ENCODE results near the gene ARHGAP42. TPM values are rescaled to one million over a fixed set of nuclear protein-coding genes. Genes with fewer than 3 reads are reported as not detected.

Gene ARHGAP42
- total RNA-seq, 4 donors from 2014 or later, result 24.5 to 49.5 (median 26.7) TPM

GRCh38 chr11:100841711-100842407 lies 154.8 kb downstream of the ARHGAP42 start:
- Histone ChIP-seq H3K4me3 (no peak overlapping the region), H3K27ac (no peak overlapping the region), H3K36me3 (no peaks in the 10 kb centered on the region), H3K4me1 (no peaks in the 10 kb centered on the region), H3K27me3 (no peaks in the 10 kb centered on the region), H3K9me3 (no peaks in the 10 kb centered on the region)
- no peak for DNase-seq
- no peak for TF ChIP-seq CTCF (IDR thresholded peaks at IDR 0.05)
- no peak for TF ChIP-seq POLR2A (IDR thresholded peaks at IDR 0.05)

DNA sequence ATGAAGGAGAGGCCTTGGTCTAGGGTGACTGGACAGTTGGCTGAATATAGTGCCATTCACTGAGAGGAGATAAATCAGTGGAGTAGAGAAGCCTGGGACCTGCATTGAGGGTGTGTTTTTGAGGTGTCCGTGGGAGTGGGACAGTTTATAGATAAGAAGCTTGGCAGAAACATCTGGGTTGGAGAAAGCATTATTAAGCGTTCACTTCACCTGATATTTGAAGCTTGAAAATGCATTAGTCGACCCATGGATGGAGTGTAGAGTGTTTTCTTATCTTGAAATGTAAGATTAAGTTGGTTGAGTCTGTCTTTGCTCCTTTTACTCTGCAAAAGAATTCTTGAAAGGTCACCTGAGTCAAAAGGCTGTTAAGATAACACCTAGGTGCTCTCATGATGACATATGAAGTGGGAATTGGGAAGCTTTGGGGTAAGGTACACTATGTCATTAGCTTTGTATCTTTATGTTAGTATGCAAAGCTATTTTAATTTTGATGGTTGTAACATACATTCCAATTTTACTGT lies 160.7 kb downstream of the ARHGAP42 start:
- DNase-seq, result no peak
- Histone ChIP-seq H3K4me1 (no peaks in the 10 kb centered on the region), H3K27me3 (no peaks in the 10 kb centered on the region), H3K4me3 (no peak overlapping the region), H3K9me3 (no peaks in the 10 kb centered on the region), H3K27ac (no peak overlapping the region), H3K36me3 (no peaks in the 10 kb centered on the region)
- TF ChIP-seq POLR2A (IDR thresholded peaks at IDR 0.05) (no peak), CTCF (IDR thresholded peaks at IDR 0.05) (no peak)

- no peak overlapping the region for H3K27ac ChIP-seq
- no peaks in the 10 kb centered on the region for H3K4me1 ChIP-seq
- no peaks in the 10 kb centered on the region for H3K9me3 ChIP-seq
- no peaks in the 10 kb centered on the region for H3K36me3 ChIP-seq
- no peaks in the 10 kb centered on the region for H3K27me3 ChIP-seq
- TF ChIP-seq CTCF (IDR thresholded peaks at IDR 0.05) (no peak), POLR2A (IDR thresholded peaks at IDR 0.05) (no peak)
- H3K4me3 ChIP-seq, result no peak overlapping the region
- no peak for DNase-seq
Observed at GRCh38 chr11:100849009-100849900, 162.2 kb downstream of the ARHGAP42 start.

DNA sequence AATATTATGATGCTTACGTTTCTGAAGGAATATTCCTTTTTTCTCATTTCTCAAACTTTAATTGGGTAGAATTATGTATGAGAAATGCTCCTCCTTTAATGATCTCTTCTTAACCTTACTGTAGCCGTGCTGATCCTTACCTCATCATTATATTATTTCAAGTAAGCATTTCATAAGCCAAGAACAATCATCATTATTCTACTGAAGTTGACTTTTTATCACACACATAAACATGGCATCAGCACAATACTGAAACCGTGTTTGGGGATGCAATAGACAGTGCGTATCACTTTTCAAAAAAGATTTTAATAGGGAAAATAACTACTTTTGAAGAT lies 162.8 kb downstream of the ARHGAP42 start:
- H3K27me3 ChIP-seq, result no peaks in the 10 kb centered on the region
- no peak overlapping the region for H3K4me3 ChIP-seq
- no peaks in the 10 kb centered on the region for H3K4me1 ChIP-seq
- no peak overlapping the region for H3K27ac ChIP-seq
- H3K9me3 ChIP-seq, result no peaks in the 10 kb centered on the region
- DNase-seq, result no peak
- no peaks in the 10 kb centered on the region for H3K36me3 ChIP-seq
- TF ChIP-seq CTCF (IDR thresholded peaks at IDR 0.05) (no peak), POLR2A (IDR thresholded peaks at IDR 0.05) (no peak)

DNA sequence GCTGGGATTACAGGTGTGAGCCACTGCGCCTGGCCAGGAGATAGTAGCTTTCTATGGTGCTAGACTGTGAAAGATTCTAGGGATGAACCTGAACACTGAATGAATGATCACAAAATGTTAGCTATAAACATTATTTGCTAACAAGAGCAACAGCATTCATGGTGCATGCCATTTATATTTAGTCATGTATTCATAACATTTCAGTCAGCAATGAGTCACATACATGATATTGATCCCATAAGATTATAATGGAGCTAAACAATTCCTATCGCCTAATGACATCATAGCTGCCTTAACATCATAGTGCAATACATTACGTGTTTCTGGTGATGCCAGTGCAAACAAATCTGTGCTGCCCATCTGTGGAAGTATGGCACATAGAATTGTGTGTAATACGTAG lies 164.1 kb downstream of the ARHGAP42 start:
- Histone ChIP-seq H3K27ac (no peak overlapping the region), H3K9me3 (no peaks in the 10 kb centered on the region), H3K4me1 (no peaks in the 10 kb centered on the region), H3K27me3 (no peaks in the 10 kb centered on the region), H3K4me3 (no peak overlapping the region), H3K36me3 (no peaks in the 10 kb centered on the region)
- no peak for DNase-seq
- TF ChIP-seq POLR2A (IDR thresholded peaks at IDR 0.05), result no peak
- no peak for TF ChIP-seq CTCF (IDR thresholded peaks at IDR 0.05)
